ENCODE measurements around the gene LCLAT1. TPM values are rescaled to one million over a fixed set of nuclear protein-coding genes. Genes with fewer than 3 reads are reported as not detected.
A peak's percentile ranks its signal among the peaks of the same experiment; 100 is the strongest.

Gene LCLAT1
- polyA plus RNA-seq, 4 donors = 1.6 to 18.3 (median 7.1) TPM

DNA sequence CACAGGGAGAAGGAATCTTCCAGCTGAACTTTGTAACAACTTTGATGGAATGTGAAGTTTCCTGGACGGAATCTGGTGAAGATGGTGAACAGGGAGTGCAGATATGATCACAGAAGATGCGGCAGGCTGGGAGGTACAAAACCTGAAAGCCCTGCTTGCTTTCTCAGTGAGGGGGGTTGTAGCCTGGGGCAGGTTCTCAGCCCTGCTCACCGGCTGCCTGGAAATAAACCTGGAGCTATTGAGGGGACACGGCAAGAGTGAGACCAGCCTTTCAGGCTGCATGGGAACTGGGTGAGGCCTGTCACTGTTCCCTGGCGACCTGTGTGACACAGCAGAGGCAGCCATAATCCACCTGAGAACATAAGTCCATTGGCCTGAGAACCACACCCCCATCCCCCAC is 174.8 kb downstream of the LCLAT1 start:
- peaks cover 0 to 14% (median 0%) of the 10 kb centered on the region in 3 donors for H3K36me3 ChIP-seq (ENCODE audit: control insufficient read depth in 3 of 3, insufficient read depth in 2 of 3, low read depth in 1 of 3, low read length in 3 of 3)
- DNase-seq (no peak), FAIRE-seq (no peak)
- H3K27ac ChIP-seq (ENCODE audit: low read depth in 1 of 3, low read length in 2 of 3) = no peak overlapping the region
- peaks cover 0 to 6% of the 10 kb centered on the region in 2 donors for H3K9me3 ChIP-seq (ENCODE audit: control insufficient read depth in 2 of 2, insufficient read depth in 1 of 2, low read depth in 1 of 2, low read length in 1 of 2)
- H3K4me1 ChIP-seq (ENCODE audit: control insufficient read depth in 3 of 3, insufficient read depth in 2 of 3, low read depth in 1 of 3, low read length in 2 of 3) = no peaks in the 10 kb centered on the region
- no peaks in the 10 kb centered on the region for H3K27me3 ChIP-seq (ENCODE audit: control insufficient read depth in 3 of 3, insufficient read depth in 3 of 3, low read length in 3 of 3)
- WGBS, 3 donors = 95 to 99% (median 97%) methylated on average over 5 of the region's 5 CpGs
- no peak overlapping the region for H3K4me3 ChIP-seq (ENCODE audit: low read depth in 1 of 3, low read length in 3 of 3)

DNA sequence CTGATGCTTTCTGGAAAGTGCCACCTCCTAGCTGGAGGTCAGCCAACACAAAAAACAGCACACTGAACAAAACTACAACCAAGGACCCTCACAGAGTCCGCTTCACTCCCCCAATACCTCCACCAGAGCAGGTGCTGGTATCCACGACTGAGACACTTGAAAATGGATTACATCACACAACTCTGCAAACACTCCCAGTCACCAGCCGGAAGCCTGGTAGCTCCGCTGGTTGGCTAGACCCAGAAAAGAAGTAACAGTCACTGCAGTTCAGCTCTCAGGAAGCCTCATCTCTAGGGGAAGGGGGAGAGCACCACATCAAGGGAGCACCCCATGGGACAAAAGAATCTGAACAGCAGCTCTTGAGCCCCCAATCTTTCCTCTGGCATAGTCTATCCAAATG is 175.4 kb downstream of the LCLAT1 start:
- peaks cover 0 to 6% of the 10 kb centered on the region in 2 donors for H3K9me3 ChIP-seq (ENCODE audit: control insufficient read depth in 2 of 2, insufficient read depth in 1 of 2, low read depth in 1 of 2, low read length in 1 of 2)
- peaks cover 0 to 14% (median 0%) of the 10 kb centered on the region in 3 donors for H3K36me3 ChIP-seq (ENCODE audit: control insufficient read depth in 3 of 3, insufficient read depth in 2 of 3, low read depth in 1 of 3, low read length in 3 of 3)
- DNase-seq = no peak
- WGBS, 3 donors = 91 to 96% (median 94%) methylated on average over 4 of the region's 4 CpGs
- no peak overlapping the region for H3K27ac ChIP-seq (ENCODE audit: low read depth in 1 of 3, low read length in 2 of 3)
- no peaks in the 10 kb centered on the region for H3K4me1 ChIP-seq (ENCODE audit: control insufficient read depth in 3 of 3, insufficient read depth in 2 of 3, low read depth in 1 of 3, low read length in 2 of 3)
- H3K27me3 ChIP-seq (ENCODE audit: control insufficient read depth in 3 of 3, insufficient read depth in 3 of 3, low read length in 3 of 3) = no peaks in the 10 kb centered on the region
- H3K4me3 ChIP-seq (ENCODE audit: low read depth in 1 of 3, low read length in 3 of 3) = no peak overlapping the region
- no peak for FAIRE-seq

DNA sequence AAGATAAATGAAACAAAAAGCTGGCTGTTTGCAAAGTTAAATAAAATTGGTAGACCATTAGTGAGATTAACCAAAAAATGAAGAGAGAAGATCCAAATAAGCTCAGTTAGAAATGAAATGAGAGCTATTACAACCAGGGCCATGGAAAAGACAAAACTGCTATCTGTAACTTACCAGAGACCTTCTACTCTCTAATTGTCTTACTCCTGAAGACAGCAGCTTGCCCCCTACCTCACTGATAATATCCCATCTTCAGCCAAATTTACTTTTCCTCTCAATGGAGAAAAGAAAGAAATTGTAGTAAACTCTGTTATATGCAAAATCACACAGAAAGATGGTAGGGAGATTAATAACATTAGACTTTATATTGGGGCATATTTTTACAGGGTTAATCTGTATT is 178.2 kb downstream of the LCLAT1 start:
- Histone ChIP-seq H3K4me3 (ENCODE audit: low read depth in 1 of 3, low read length in 3 of 3) (no peak overlapping the region), H3K36me3 (ENCODE audit: control insufficient read depth in 3 of 3, insufficient read depth in 2 of 3, low read depth in 1 of 3, low read length in 3 of 3) (peaks cover 0 to 14% (median 0%) of the 10 kb centered on the region in 3 donors), H3K27me3 (ENCODE audit: control insufficient read depth in 3 of 3, insufficient read depth in 3 of 3, low read length in 3 of 3) (no peaks in the 10 kb centered on the region), H3K4me1 (ENCODE audit: control insufficient read depth in 3 of 3, insufficient read depth in 2 of 3, low read depth in 1 of 3, low read length in 2 of 3) (no peaks in the 10 kb centered on the region), H3K27ac (ENCODE audit: low read depth in 1 of 3, low read length in 2 of 3) (no peak overlapping the region), H3K9me3 (ENCODE audit: control insufficient read depth in 2 of 2, insufficient read depth in 1 of 2, low read depth in 1 of 2, low read length in 1 of 2) (peaks cover 0 to 6% of the 10 kb centered on the region in 2 donors)
- FAIRE-seq (no peak), DNase-seq (no peak)

DNA sequence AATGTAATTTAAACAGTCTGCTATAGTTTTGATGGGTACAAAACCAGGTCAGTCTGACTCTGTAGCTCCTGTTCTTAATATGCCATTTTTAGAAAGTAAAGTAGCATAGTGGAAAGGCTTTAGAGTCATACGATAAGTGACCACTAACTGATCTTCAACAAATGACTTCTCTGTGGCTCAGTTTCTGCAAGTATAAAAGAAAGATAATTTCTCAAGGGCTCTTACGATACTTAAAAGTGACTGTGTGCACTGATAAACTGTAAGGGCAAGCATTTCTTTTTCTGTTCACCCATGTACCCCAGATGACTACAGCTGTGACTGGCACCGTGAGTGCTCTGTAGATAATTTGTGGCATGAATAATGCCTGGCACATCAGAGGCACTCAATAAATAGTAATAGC is 178.7 kb downstream of the LCLAT1 start:
- H3K4me1 ChIP-seq (ENCODE audit: control insufficient read depth in 3 of 3, insufficient read depth in 2 of 3, low read depth in 1 of 3, low read length in 2 of 3) = no peaks in the 10 kb centered on the region
- 58 to 71% (median 59%) methylated on average over 3 of the region's 3 CpGs for WGBS, 3 donors
- H3K27ac ChIP-seq (ENCODE audit: low read depth in 1 of 3, low read length in 2 of 3) = no peak overlapping the region
- H3K9me3 ChIP-seq (ENCODE audit: control insufficient read depth in 2 of 2, insufficient read depth in 1 of 2, low read depth in 1 of 2, low read length in 1 of 2) = peaks cover 0 to 6% of the 10 kb centered on the region in 2 donors
- H3K36me3 ChIP-seq (ENCODE audit: control insufficient read depth in 3 of 3, insufficient read depth in 2 of 3, low read depth in 1 of 3, low read length in 3 of 3) = peaks cover 0 to 14% (median 0%) of the 10 kb centered on the region in 3 donors
- no peaks in the 10 kb centered on the region for H3K27me3 ChIP-seq (ENCODE audit: control insufficient read depth in 3 of 3, insufficient read depth in 3 of 3, low read length in 3 of 3)
- DNase-seq (no peak), FAIRE-seq (no peak)
- no peak overlapping the region for H3K4me3 ChIP-seq (ENCODE audit: low read depth in 1 of 3, low read length in 3 of 3)

DNA sequence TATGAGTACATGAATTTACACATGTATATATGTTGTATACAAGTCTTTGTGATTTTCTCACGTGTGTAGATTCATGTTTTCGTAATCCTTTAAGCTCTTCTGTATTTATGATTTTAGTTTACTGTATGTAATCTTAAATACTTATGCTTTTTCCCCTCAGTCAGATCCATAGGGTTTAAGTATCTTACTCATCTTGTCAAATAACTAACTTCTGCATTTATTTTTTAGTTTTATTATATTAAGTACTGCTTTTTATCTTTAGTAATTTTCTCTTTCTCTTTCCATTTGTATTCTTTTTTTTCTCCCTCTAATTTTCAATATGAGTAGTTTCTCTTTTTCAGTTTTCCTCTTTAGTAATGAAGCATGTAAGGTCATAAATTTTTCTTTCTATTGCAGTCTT is 179.4 kb downstream of the LCLAT1 start:
- FAIRE-seq (peak; percentile 81), DNase-seq (no peak)
- Histone ChIP-seq H3K4me1 (ENCODE audit: control insufficient read depth in 3 of 3, insufficient read depth in 2 of 3, low read depth in 1 of 3, low read length in 2 of 3) (no peaks in the 10 kb centered on the region), H3K4me3 (ENCODE audit: low read depth in 1 of 3, low read length in 3 of 3) (no peak overlapping the region), H3K36me3 (ENCODE audit: control insufficient read depth in 3 of 3, insufficient read depth in 2 of 3, low read depth in 1 of 3, low read length in 3 of 3) (peaks cover 0 to 12% (median 0%) of the 10 kb centered on the region in 3 donors), H3K27ac (ENCODE audit: low read depth in 1 of 3, low read length in 2 of 3) (no peak overlapping the region), H3K9me3 (ENCODE audit: control insufficient read depth in 2 of 2, insufficient read depth in 1 of 2, low read depth in 1 of 2, low read length in 1 of 2) (peaks cover 0 to 6% of the 10 kb centered on the region in 2 donors), H3K27me3 (ENCODE audit: control insufficient read depth in 3 of 3, insufficient read depth in 3 of 3, low read length in 3 of 3) (no peaks in the 10 kb centered on the region)
- 26 to 62% (median 61%) methylated on average over 2 of the region's 2 CpGs for WGBS, 3 donors

DNA sequence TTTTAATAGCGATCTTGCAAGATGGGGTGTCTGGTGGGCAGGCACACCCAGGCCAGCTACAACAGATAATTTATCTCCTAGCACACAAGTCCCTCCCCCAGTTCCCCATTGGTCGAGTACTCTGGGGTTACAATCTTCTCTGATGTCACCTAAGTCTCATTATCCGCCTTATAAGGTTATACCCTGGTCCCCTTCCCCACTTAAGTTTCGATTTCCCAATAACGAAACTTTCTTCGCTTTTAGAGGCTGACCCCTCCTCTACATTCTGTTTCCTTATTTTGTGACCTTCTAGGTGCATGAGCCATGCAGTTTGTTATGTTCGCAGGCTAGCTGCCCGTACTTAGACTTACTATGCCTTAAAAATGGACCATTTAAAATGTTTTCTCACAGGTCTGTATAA is 180.1 kb downstream of the LCLAT1 start:
- 84 to 97% (median 91%) methylated on average over 8 of the region's 8 CpGs for WGBS, 3 donors

DNA sequence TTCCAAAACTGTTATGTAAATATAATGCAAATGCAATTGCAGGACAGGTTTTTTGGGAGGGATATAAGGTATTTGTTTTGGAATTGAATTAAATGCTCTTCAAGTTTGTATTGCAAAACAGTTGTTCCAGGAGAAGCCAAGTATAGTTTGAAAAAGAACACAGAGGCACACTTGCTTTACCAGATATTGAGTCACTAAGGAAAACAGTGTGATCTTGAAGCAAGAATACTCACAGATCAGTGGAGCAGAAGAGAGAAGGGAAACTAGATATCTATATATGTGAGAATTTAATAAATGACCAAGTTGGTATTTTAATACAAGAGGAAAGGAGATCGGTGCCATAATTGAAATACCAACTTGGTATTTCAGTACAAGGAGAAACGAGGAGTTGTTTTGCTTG is 181.3 kb downstream of the LCLAT1 start:
- no peak for DNase-seq

More for the DNA sequence above, 180.1 kb downstream of the LCLAT1 start:
- Histone ChIP-seq H3K36me3 (ENCODE audit: control insufficient read depth in 3 of 3, insufficient read depth in 2 of 3, low read depth in 1 of 3, low read length in 3 of 3) (peaks cover 0 to 4% (median 0%) of the 10 kb centered on the region in 3 donors), H3K27ac (ENCODE audit: low read depth in 1 of 3, low read length in 2 of 3) (no peak overlapping the region), H3K4me3 (ENCODE audit: low read depth in 1 of 3, low read length in 3 of 3) (no peak overlapping the region), H3K9me3 (ENCODE audit: control insufficient read depth in 2 of 2, insufficient read depth in 1 of 2, low read depth in 1 of 2, low read length in 1 of 2) (peaks cover 0 to 2% of the 10 kb centered on the region in 2 donors), H3K4me1 (ENCODE audit: control insufficient read depth in 3 of 3, insufficient read depth in 2 of 3, low read depth in 1 of 3, low read length in 2 of 3) (no peaks in the 10 kb centered on the region), H3K27me3 (ENCODE audit: control insufficient read depth in 3 of 3, insufficient read depth in 3 of 3, low read length in 3 of 3) (no peaks in the 10 kb centered on the region)
- DNase-seq (no peak), FAIRE-seq (no peak)

DNA sequence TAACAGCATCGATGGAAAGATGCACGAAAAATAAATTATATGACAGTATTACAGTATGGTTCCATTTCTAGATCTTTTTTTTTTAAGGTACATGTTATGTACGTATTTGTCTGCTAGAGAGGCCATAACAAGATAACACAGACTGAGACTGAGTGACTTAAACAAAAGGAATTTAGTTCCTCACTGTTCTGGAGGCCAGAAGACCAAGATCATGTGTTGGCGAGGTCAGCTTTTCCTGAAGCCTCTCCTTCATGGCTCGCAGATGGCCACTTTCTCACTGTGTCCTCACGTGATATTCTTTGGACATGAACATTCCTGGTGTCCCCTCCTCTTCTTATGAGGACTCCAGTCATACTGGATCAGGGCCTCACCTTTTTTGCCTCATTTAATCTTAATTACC is 182.8 kb downstream of the LCLAT1 start:
- WGBS, 3 donors = 96 to 97% (median 97%) methylated on average over 6 of the region's 6 CpGs
- no peaks in the 10 kb centered on the region for H3K27me3 ChIP-seq (ENCODE audit: control insufficient read depth in 3 of 3, insufficient read depth in 3 of 3, low read length in 3 of 3)
- DNase-seq (no peak), FAIRE-seq (no peak)
- no peak overlapping the region for H3K27ac ChIP-seq (ENCODE audit: low read depth in 1 of 3, low read length in 2 of 3)
- no peaks in the 10 kb centered on the region for H3K9me3 ChIP-seq (ENCODE audit: control insufficient read depth in 2 of 2, insufficient read depth in 1 of 2, low read depth in 1 of 2, low read length in 1 of 2)
- H3K36me3 ChIP-seq (ENCODE audit: control insufficient read depth in 3 of 3, insufficient read depth in 2 of 3, low read depth in 1 of 3, low read length in 3 of 3) = no peaks in the 10 kb centered on the region
- no peaks in the 10 kb centered on the region for H3K4me1 ChIP-seq (ENCODE audit: control insufficient read depth in 3 of 3, insufficient read depth in 2 of 3, low read depth in 1 of 3, low read length in 2 of 3)
- H3K4me3 ChIP-seq (ENCODE audit: low read depth in 1 of 3, low read length in 3 of 3) = no peak overlapping the region

More for the DNA sequence above, 181.3 kb downstream of the LCLAT1 start:
- H3K27ac ChIP-seq (ENCODE audit: low read depth in 1 of 3, low read length in 2 of 3) = no peak overlapping the region
- no peaks in the 10 kb centered on the region for H3K4me1 ChIP-seq (ENCODE audit: control insufficient read depth in 3 of 3, insufficient read depth in 2 of 3, low read depth in 1 of 3, low read length in 2 of 3)
- H3K36me3 ChIP-seq (ENCODE audit: control insufficient read depth in 3 of 3, insufficient read depth in 2 of 3, low read depth in 1 of 3, low read length in 3 of 3) = no peaks in the 10 kb centered on the region
- FAIRE-seq = no peak
- H3K27me3 ChIP-seq (ENCODE audit: control insufficient read depth in 3 of 3, insufficient read depth in 3 of 3, low read length in 3 of 3) = no peaks in the 10 kb centered on the region
- 94 to 98% (median 96%) methylated on average over 2 of the region's 2 CpGs for WGBS, 3 donors
- H3K9me3 ChIP-seq (ENCODE audit: control insufficient read depth in 2 of 2, insufficient read depth in 1 of 2, low read depth in 1 of 2, low read length in 1 of 2) = no peaks in the 10 kb centered on the region
- no peak overlapping the region for H3K4me3 ChIP-seq (ENCODE audit: low read depth in 1 of 3, low read length in 3 of 3)

DNA sequence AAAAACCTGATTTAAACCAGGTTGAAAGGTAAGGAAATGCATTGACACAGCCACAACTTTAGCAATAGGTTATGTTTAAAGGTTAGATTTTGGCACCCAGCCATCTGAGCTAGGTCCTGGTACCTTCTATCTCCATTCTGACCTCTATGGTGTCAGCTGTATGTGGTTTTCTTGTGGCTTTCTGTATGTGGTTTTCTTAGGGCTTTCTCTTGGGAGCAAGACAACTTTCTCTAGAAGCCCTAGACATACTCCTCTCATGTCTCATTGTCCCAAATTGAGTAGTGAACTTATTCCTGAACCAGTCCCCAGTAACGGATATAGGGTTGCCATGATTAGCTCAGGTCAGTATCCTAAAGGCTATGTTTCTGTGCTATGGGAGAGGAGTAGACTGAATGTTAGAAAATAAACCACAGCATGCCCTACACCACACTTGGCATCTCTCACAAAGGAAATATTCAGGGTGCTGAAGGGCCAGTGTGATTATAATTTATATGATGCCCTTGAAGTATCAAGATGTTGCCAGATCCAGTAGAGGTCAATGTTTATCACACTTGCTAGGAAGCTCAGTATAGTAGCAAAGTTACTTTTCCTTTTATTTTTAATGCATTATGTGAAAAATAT is 184.1 kb downstream of the LCLAT1 start:
- no peak for FAIRE-seq
- 13 to 55% (median 31%) methylated on average over 1 of the region's 1 CpG for WGBS, 3 donors

More for the DNA sequence above, 184.1 kb downstream of the LCLAT1 start:
- no peak overlapping the region for H3K27ac ChIP-seq (ENCODE audit: low read depth in 1 of 3, low read length in 2 of 3)
- H3K4me1 ChIP-seq (ENCODE audit: control insufficient read depth in 3 of 3, insufficient read depth in 2 of 3, low read depth in 1 of 3, low read length in 2 of 3) = no peaks in the 10 kb centered on the region
- H3K9me3 ChIP-seq (ENCODE audit: control insufficient read depth in 2 of 2, insufficient read depth in 1 of 2, low read depth in 1 of 2, low read length in 1 of 2) = no peaks in the 10 kb centered on the region
- no peak overlapping the region for H3K4me3 ChIP-seq (ENCODE audit: low read depth in 1 of 3, low read length in 3 of 3)
- H3K36me3 ChIP-seq (ENCODE audit: control insufficient read depth in 3 of 3, insufficient read depth in 2 of 3, low read depth in 1 of 3, low read length in 3 of 3) = no peaks in the 10 kb centered on the region
- peak in 1 of 2 donors; percentile 12 for DNase-seq
- no peaks in the 10 kb centered on the region for H3K27me3 ChIP-seq (ENCODE audit: control insufficient read depth in 3 of 3, insufficient read depth in 3 of 3, low read length in 3 of 3)
